Right atrium auricular region (tissue), 2 donors: ENCODE measurements around the gene PAX3. TPM values are rescaled to one million over a fixed set of nuclear protein-coding genes. Genes with fewer than 3 reads are reported as not detected.

Source experiments
- DNase-seq: peaks from one replicate; pipeline ENCODE4 v3.0.0-alpha.2; 2019; ENCODE audit warnings: low spot score
- H3K27ac ChIP-seq, 2 donors: fragments of 200-600 bp; sonication (generic); 1 replicate in 1 of 2; 2 replicates in 1 of 2; pipeline ENCODE4 v1.5.1; 2016 to 2019
- H3K27me3 ChIP-seq, 2 donors: fragments of 200-600 bp; sonication (generic); one replicate each; pipeline versions ENCODE4 v1.5.1 to v1.6.0; 2017 to 2019
- H3K36me3 ChIP-seq: fragments of 200-600 bp; sonication (generic); one replicate; pipeline ENCODE4 v1.5.1; 2016
- H3K4me1 ChIP-seq, 2 donors: fragments of 200-600 bp; sonication (generic); one replicate each; pipeline versions ENCODE4 v1.5.1 to v1.6.0; 2017 to 2019
- H3K4me3 ChIP-seq, 2 donors: fragments of 200-600 bp; sonication (generic); 1 replicate in 1 of 2; 2 replicates in 1 of 2; pipeline ENCODE4 v1.5.1; 2017 to 2019; ENCODE audit warnings: mild to moderate bottlenecking in 1 of 2, moderate library complexity in 1 of 2
- H3K9me3 ChIP-seq, 2 donors: fragments of 200-600 bp; sonication (generic); one replicate each; pipeline ENCODE4 v1.5.1; 2019
- CTCF ChIP-seq, 2 donors: fragments of 200-600 bp; sonication (generic); IDR thresholded peaks; one replicate each; pipeline ENCODE4 v1.5.1; 2019; ENCODE audit warnings: antibody characterized with exemption in 2 of 2
- total RNA-seq, 2 donors: library from RNA; depleted of rRNA; stranded (reverse); fragments of >200 nt; gene quantifications; one replicate each; pipeline ENCODE4 v1.1.0, GENCODE V29; 2016

Gene PAX3
- total RNA-seq, 2 donors from 2014 or later, result 0.24 to 1.7 TPM

DNA sequence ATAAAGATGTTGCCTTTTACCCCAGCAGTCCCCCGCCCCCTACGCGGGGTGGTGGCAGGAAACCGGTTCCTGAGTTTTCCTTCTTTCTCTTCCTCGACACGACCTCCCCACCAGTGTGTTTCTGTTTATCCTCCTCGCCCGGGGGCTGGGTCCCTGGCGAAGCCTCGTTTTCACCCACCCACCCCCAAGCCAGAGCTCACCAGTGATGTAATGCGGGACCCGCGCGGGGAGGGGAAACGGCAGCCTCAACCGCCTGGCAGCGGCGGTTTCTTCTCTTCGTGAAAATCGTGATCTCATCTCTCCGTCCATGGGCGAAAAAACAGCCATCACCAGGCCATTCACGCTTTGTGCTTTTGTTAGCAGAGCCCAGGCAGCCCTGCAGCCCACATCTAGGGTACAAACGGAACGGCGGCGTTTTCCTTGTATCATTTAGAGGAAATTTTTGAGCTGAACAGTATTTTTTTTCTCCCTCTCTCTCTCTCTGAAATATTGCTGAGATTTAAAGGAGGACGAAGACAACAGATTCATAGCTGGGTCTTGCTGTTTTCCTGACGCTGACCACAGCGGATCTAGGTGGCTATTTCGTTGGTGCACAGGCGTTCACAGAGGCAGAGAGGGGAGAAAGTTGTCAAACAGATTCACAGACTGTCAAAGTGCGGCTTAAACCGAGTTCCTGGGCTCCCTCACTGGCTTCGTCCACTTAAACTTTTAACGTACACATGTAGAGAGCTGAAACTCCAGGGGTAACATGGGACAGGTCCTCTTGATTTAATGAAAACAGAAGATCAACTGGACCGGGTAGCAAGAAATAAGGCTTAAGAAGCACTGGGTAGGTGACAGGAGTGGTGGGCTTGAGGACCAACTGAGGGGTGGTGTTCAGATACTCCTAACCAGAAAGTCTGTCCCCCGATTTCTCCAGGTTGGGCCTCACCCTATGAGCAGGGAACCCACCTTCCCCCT, 21.9 kb upstream of the PAX3 start:
- no peaks in the 10 kb centered on the region for H3K36me3 ChIP-seq
- no peak for TF ChIP-seq CTCF (IDR thresholded peaks at IDR 0.05)
- peak; percentile 58 for DNase-seq
- H3K27me3 ChIP-seq, result no peaks in the 10 kb centered on the region
- H3K4me3 ChIP-seq, result peak overlapping the region; percentile 43 to 61
- peaks cover 0 to 12% of the 10 kb centered on the region in 2 donors for H3K4me1 ChIP-seq
- H3K9me3 ChIP-seq, result no peaks in the 10 kb centered on the region
- H3K27ac ChIP-seq, result peak overlapping the region; percentile 52 to 54

DNA sequence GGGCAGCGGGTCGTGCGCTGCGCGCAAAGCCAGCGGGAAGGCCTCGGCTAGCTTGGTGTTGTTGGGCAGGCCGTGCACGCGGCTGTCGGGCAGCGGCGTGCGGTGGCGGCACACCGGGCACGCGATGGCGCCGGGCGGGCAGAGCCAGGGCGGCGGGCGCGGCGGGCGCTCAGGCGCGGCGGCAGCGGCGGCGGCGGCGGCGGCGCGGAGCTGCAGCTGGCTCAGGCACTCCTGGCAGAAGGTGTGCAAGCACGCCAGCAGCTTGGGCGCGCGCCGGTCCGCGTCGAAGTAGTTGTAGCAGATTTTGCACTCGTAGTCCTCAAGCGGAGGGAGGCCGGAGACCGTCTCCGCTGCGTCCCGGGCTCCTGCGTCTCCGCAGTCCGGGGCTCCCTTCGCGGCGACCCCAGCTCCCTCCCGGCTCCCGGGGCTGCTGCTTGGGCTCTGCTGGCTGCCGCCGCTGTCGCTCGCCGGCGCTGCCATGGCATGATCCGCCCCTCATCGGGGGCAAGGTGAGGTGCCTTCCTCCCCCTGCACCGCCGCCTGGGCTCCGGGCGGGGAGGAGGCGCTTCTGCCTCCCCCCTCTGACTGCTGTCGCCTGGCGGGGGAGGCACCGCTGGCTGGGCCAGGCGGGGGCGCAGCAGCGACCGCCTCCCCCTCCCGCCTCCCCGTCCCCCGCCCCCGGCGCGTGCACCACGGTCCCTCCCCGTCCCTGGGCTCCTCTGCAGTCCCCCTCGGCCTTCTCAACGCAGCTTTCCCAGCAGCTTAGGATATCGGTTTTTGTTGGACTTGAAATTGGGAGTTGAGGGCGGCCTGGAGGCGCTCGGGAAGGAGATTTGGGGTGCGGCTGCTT, 21.0 kb upstream of the PAX3 start:
- no peaks in the 10 kb centered on the region for H3K27me3 ChIP-seq
- peaks cover 0 to 12% of the 10 kb centered on the region in 2 donors for H3K4me1 ChIP-seq
- H3K36me3 ChIP-seq, result no peaks in the 10 kb centered on the region
- TF ChIP-seq CTCF (IDR thresholded peaks at IDR 0.05), result peak in 1 of 2 donors; percentile 45
- H3K9me3 ChIP-seq, result no peaks in the 10 kb centered on the region
- H3K4me3 ChIP-seq, result peak overlapping the region; percentile 43 to 61
- no peak for DNase-seq
- H3K27ac ChIP-seq, result peak overlapping the region; percentile 52 to 54

GRCh38 chr2:222318712-222319585, 20.2 kb upstream of the PAX3 start:
- peak; percentile 55 for DNase-seq
- Histone ChIP-seq H3K27me3 (peaks cover 0 to 7% of the 10 kb centered on the region in 2 donors), H3K27ac (peak overlapping the region in 1 of 2 donors; percentile 16)

GRCh38 chr2:222318026-222318711, 19.4 kb upstream of the PAX3 start:
- no peaks in the 10 kb centered on the region for H3K9me3 ChIP-seq
- H3K4me1 ChIP-seq, result peaks cover 0 to 12% of the 10 kb centered on the region in 2 donors
- H3K27me3 ChIP-seq, result peaks cover 0 to 15% of the 10 kb centered on the region in 2 donors
- DNase-seq, result peak; percentile 57
- H3K27ac ChIP-seq, result peak overlapping the region in 1 of 2 donors; percentile 16
- H3K36me3 ChIP-seq, result no peaks in the 10 kb centered on the region
- peak overlapping the region; percentile 29 to 61 for H3K4me3 ChIP-seq
- peak; percentile 17 to 61 for TF ChIP-seq CTCF (IDR thresholded peaks at IDR 0.05)

More at GRCh38 chr2:222318712-222319585, 20.2 kb upstream of the PAX3 start:
- Histone ChIP-seq H3K9me3 (no peaks in the 10 kb centered on the region), H3K4me3 (peak overlapping the region; percentile 43 to 61), H3K36me3 (no peaks in the 10 kb centered on the region), H3K4me1 (peaks cover 0 to 12% of the 10 kb centered on the region in 2 donors)
- TF ChIP-seq CTCF (IDR thresholded peaks at IDR 0.05), result peak in 1 of 2 donors; percentile 60
